Fibroblast of peridontal ligament (primary cell): ENCODE data around the gene UST.
"Not testable (repeated sequence)": the region's sequence is repeated elsewhere in the genome, so short reads cannot be mapped to it uniquely, and the experiment has no call there.

ENCODE experiments used
- DNase-seq: peaks from one replicate; pipeline ENCODE4 v3.0.0-alpha.2; 2010; ENCODE audit errors: extremely low read depth

Gene UST

DNA sequence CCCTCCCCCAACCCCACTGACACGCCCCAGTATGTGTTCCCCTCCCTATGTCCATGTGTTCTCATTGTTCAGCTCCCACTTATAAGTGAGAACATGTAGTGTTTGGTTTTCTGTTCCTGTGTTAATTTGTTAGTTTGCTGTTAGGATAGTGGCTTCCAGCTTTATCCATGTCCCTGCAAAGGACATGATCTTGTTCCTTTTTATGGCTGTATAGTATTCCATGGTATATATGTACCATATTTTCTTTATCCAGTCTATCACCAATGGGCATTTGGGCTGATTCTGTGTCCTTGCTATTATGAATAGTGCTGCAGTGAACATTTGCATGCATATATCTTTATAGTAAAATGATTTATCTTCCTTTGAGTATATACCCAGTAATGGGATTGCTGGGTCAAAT is 259.4 kb downstream of the UST start:
- not testable (repeated sequence) for DNase-seq

DNA sequence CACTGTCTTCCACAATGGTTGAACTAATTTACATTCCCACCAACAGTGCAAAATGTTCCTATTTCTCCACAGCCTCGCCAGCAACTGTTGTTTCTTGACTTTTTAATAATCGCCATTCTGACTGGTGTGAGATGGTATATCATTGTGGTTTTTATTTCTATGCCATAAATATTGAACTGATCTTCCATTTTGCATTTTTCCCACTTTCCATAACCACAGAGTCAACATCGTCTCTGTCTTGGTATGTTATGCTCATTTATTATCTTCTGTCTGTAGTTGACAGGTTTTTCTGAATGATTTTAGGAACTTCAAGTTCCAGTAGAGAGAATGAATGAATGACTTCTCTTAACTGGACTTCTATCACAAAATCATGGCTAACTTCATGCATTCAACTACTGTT is 259.8 kb downstream of the UST start:
- DNase-seq = no peak

DNA sequence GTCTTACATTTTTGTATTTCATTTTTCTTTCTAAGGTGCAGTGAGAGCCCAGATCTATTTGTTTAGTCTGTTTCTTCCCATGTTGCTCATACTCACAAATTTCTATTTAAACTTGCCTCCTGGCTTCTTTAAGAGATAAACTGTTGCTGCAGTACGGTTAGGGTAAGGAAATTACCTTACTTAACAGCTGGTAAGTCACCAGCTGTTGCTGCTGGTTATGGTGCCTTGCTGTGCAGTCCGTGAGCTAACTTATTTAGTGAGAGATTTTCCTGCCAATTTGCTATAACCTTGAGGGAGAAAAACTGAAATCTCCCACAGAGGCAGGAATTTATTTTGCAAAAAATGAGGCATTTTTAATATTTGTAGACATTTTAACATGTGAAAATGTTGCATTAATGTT is 261.0 kb downstream of the UST start:
- no peak for DNase-seq

- DNase-seq = no peak
Measured at GRCh38 chr6:149008741-149009140, 261.9 kb downstream of the UST start.

GRCh38 chr6:149012040-149012545 is 265.3 kb downstream of the UST start:
- DNase-seq = peak; percentile 100

- no peak for DNase-seq
Measured at GRCh38 chr6:149013586-149014344, 266.9 kb downstream of the UST start.

GRCh38 chr6:149014631-149015534 is 268.1 kb downstream of the UST start:
- DNase-seq = peak; percentile 57

- no peak for DNase-seq
Measured at GRCh38 chr6:149015535-149016525, 269.0 kb downstream of the UST start.

DNA sequence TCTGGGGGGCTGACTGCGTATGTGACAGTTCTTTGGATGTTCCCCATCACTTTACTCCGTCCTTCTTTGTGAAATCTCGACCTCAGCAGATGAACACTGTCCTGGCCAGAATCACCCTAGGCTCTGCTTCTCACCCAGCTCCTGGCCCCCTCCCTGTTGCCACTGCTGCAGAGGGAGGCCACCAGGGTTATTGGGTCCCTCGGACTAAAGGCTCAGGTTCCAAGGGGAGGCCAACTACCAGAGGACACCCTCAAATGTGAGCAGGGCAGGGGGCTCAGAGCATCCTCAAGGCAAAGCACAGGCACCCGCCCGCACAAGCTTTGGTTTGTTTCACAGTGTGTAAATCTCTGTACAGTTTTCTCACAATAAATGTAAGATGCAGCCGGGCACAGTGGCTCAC is 269.9 kb downstream of the UST start:
- DNase-seq = no peak

GRCh38 chr6:149020319-149020718 is 273.5 kb downstream of the UST start:
- DNase-seq = no peak

DNA sequence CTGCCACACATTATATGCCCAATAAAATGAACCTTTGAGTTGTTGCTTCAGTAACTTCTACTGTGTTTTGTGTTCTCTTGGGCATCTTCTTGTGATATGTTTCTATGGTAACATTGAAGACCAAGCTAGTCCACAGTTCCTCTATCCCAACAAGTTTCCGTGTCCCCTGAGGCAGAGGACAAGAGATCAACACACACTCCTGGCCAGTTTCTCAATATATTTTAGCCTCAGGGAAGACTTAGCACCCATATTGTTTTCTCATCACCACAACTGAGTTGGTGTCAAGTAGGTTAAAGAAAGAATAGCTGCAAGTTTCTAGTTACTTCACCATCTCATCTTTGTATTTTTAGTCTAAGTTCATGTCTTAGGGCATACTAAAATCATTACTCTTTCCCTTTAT is 277.5 kb downstream of the UST start:
- DNase-seq = no peak

DNA sequence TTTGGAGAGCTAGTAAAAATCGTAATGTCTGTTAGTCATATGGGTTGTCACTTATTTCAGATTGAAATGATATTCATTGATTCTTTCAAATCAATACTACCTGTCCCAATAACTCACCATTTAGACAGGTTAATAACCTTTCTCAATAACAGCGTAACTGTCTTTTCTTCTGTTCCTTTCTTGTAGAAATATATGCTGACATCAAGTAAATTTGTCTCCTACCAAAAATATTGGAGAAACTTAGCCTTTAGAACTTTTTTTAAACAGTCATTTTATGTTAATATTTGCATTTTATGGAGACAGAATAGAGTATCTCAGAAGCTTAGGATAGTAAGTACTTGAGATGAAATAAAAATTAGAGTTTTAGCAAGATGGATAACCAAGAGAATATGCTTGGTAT is 278.2 kb downstream of the UST start:
- DNase-seq = no peak

- DNase-seq = peak; percentile 93
Measured at GRCh38 chr6:149026530-149026942, 279.7 kb downstream of the UST start.

DNA sequence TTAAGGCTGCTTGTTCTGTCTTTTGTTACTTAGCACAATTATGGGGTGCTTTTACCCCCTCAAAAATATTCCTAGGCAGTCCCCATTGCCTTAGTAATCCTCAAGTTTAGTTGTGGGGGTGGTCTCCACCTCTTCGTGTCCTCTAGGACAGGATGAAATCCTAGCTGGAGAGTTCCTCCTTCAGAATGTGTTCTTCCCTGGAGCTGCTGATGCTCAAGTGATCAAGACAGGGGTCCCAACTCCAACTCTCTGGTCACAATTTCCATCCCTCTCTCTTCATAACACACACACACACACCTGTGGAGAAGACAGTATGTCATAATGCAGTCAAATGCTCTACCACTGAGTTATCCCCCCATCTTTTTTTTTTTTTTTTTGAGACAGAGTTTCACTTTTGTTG is 280.7 kb downstream of the UST start:
- no peak for DNase-seq

- peak; percentile 99 for DNase-seq
Measured at GRCh38 chr6:149028767-149029405, 282.1 kb downstream of the UST start.

DNA sequence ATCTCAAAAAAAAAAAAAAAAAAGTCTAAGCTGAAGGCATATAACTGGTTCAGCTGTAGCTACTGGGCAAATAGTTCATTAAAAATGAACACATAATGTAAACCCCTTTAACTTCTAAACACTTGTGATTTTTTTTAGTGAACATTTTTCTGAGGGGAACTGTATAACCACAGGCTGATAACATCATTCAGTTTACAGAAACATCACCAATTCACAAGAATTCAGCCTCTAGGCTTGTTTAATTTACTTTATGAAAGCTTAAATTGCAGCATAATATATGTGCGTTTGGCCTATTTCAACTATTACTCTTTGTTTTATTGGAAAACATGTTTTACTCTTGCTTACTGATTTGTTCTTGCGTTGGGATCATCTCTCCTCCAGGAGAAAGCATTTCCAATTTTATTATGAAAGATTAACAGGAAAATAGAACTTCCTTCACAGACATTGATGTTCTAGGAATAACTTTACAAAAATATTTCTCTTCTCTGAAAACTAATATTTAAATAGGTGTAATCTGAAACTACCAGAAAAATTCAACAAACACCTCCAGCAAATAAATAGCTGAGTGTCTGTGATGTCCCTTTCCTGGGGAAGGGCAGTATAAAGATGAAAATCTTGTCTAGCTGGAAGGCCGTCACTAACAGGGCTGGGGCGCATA is 284.5 kb downstream of the UST start:
- DNase-seq = peak; percentile 34

GRCh38 chr6:149031859-149032598 is 285.2 kb downstream of the UST start:
- DNase-seq = peak; percentile 87

- DNase-seq = peak; percentile 94
Measured at GRCh38 chr6:149032599-149033405, 286.0 kb downstream of the UST start.

DNA sequence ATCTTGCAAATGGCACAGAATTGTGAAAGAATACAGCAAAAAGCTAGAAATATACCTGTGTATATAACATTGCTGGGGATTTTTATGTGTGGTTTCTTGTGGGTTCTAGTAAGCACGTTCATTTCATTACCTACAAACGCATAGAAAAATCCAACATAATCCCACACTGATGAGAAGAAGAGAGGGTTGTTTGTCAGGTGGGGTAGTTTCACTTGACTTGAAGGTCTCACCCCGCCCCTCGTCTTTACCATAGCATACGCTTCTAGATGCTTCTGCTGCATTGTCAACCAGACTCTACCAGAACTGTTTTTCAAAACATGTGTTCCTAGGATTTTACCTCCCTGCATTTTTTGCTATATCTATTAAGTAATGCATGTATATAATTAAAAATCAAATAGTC is 286.6 kb downstream of the UST start:
- DNase-seq = no peak
